ENCODE data around the gene ZNF132. TPM values are rescaled to one million over a fixed set of nuclear protein-coding genes. Genes with fewer than 3 reads are reported as not detected.
A peak's percentile ranks its signal among the peaks of the same experiment; 100 is the strongest.
"Not testable (repeated sequence)": the region's sequence is repeated elsewhere in the genome, so short reads cannot be mapped to it uniquely, and the experiment has no call there.

ZNF132 gene
- total RNA-seq, 1 experiment from 2014 or later = 1.5 TPM

DNA sequence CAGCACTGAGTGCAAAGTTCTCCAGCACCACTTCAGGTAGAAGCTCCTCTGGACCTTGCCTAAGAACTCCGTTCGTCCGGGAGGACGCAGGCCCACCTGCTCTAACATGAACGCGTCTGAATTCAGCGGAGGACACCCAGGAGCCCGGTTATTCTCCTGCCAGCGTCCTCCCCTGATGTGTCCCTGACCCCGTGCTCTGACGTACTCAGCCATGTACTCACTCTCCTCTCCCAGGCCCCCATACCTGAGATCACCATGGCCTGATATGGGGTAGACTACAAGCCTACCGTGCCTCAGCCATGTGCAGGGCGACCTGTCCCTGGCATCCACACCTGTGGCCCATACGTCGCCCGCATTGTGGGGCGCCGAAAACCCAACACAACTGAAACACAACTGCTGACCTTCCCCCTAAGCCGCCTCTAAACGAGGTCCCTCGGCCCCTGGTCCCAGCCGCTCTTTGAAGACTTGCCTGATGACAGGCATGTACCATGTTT lies 32.2 kb downstream of the ZNF132 start:
- Histone ChIP-seq H3K4me2 (peak overlapping the region; percentile 86), H3K9me3 (ENCODE audit: insufficient read depth, low read depth) (no peaks in the 10 kb centered on the region), H3K36me3 (ENCODE audit: low read depth) (no peaks in the 10 kb centered on the region), H3F3A (ENCODE audit: insufficient read depth, low read depth) (peaks cover 3% of the 10 kb centered on the region; the same call in 1 of the 2 replicates), H4K20me1 (ENCODE audit: insufficient read depth) (no peaks in the 10 kb centered on the region), H3K4me3 (peak overlapping the region; percentile 73), H2AFZ (peak overlapping the region; percentile 90), H3K4me1 (replicated peaks; ENCODE audit: insufficient read depth) (peaks cover 12% of the 10 kb centered on the region), H3K9me2 (ENCODE audit: insufficient read depth) (no peaks in the 10 kb centered on the region), H3K27ac (peak overlapping the region; percentile 9; the same call in 1 of the 2 replicates), H3K79me2 (ENCODE audit: low read depth) (peaks cover 19% of the 10 kb centered on the region; the same call in 1 of the 2 replicates), H3K27me3 (ENCODE audit: insufficient read depth, low read depth) (no peaks in the 10 kb centered on the region)
- intact Hi-C loops (cut with micrococcal nuclease; ENCODE audit: unreplicated experiment) = loop anchor here (1.0 to 5.0 kb wide), 4 partner anchors 26 to 59 kb away; partner anchors contain the start of genes ZNF324, ZNF324B, ZNF497 and ZNF837
- CTCF ChIA-PET = no interaction called here
- BruUV-seq (replicated peaks) = TSS peak; percentile 80
- POLR2A ChIA-PET (ENCODE audit: unreplicated experiment) = interaction anchor here (0.6 kb wide), 1 partner anchor 69 kb away, joined by 3 read pairs; no protein-coding TSS in a partner anchor
- TF ChIP-seq, protein P1, sequence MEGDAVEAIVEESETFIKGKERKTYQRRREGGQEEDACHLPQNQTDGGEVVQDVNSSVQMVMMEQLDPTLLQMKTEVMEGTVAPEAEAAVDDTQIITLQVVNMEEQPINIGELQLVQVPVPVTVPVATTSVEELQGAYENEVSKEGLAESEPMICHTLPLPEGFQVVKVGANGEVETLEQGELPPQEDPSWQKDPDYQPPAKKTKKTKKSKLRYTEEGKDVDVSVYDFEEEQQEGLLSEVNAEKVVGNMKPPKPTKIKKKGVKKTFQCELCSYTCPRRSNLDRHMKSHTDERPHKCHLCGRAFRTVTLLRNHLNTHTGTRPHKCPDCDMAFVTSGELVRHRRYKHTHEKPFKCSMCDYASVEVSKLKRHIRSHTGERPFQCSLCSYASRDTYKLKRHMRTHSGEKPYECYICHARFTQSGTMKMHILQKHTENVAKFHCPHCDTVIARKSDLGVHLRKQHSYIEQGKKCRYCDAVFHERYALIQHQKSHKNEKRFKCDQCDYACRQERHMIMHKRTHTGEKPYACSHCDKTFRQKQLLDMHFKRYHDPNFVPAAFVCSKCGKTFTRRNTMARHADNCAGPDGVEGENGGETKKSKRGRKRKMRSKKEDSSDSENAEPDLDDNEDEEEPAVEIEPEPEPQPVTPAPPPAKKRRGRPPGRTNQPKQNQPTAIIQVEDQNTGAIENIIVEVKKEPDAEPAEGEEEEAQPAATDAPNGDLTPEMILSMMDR (conservative IDR thresholded peaks at IDR 0.05) = no peak
- no peak for DNase-seq

DNA sequence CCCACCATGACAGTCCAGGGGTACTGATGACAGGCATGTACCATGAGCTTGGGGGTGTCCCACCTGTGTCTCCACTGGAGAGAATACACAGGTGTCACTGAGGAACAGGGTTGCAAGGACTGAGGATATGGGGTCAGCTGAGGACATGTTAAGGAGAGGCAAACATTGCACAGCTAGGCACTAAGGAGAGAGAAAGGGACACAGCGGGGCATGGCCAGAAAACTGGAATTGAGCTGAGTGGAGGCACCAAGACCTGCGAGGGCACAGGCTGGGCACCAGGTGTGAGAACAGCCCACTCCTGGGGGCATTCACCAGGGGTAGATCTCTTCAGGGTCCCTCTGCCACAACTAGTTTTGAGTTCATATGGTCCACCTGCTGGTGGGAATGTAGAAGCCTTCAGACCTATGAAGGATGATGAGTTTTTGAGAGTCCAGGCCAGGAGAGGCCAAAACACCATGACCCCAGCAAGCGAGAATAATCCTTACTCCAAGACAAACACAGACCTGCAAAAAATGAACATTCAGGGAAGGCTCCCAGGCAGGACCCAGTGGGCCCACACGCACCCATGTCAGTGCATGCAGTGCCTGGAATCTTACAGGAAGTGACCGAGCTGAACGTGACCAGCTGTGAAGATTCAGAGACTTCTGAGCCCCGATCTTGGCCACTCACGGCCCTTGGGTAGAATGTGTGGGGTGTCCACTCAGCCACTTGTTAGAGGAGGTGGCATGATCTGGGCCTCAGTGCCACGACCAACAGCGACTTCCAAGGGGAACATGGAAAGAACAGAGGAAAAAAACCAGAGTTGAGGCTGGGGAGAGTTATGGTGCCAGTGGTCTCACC lies 32.9 kb downstream of the ZNF132 start:
- no peak overlapping the region for H2AFZ ChIP-seq
- H3K79me2 ChIP-seq (ENCODE audit: low read depth) = peaks cover 25% of the 10 kb centered on the region; the same call in 1 of the 2 replicates
- peak overlapping the region; percentile 73 for H3K4me3 ChIP-seq
- peak overlapping the region; percentile 86 for H3K4me2 ChIP-seq
- H3K36me3 ChIP-seq (ENCODE audit: low read depth) = no peaks in the 10 kb centered on the region
- peaks cover 3% of the 10 kb centered on the region; the same call in 1 of the 2 replicates for H3F3A ChIP-seq (ENCODE audit: insufficient read depth, low read depth)
- ChIA-PET POLR2A (ENCODE audit: unreplicated experiment) (interaction anchor here (0.6 kb wide), 1 partner anchor 70 kb away, joined by 3 read pairs; no protein-coding TSS in a partner anchor), CTCF (no interaction called here)
- intact Hi-C loops (cut with micrococcal nuclease; ENCODE audit: unreplicated experiment) = loop anchor here (5.0 kb wide), 1 partner anchor 45 kb away; the partner anchor contains the start of gene ZNF497
- no peak overlapping the region for H3K27ac ChIP-seq
- no peaks in the 10 kb centered on the region for H4K20me1 ChIP-seq (ENCODE audit: insufficient read depth)
- no peaks in the 10 kb centered on the region for H3K9me2 ChIP-seq (ENCODE audit: insufficient read depth)
- no peaks in the 10 kb centered on the region for H3K27me3 ChIP-seq (ENCODE audit: insufficient read depth, low read depth)
- BruUV-seq (replicated peaks) = no TSS peak
- TF ChIP-seq, protein P1 (conservative IDR thresholded peaks at IDR 0.05) = peak; percentile 54
- no peak for TF ChIP-seq EZH2 (IDR thresholded peaks at IDR 0.05; ENCODE audit: low read depth)
- DNase-seq = no peak
- peaks cover 12% of the 10 kb centered on the region for H3K4me1 ChIP-seq (replicated peaks; ENCODE audit: insufficient read depth)
- H3K9me3 ChIP-seq (ENCODE audit: insufficient read depth, low read depth) = no peaks in the 10 kb centered on the region

DNA sequence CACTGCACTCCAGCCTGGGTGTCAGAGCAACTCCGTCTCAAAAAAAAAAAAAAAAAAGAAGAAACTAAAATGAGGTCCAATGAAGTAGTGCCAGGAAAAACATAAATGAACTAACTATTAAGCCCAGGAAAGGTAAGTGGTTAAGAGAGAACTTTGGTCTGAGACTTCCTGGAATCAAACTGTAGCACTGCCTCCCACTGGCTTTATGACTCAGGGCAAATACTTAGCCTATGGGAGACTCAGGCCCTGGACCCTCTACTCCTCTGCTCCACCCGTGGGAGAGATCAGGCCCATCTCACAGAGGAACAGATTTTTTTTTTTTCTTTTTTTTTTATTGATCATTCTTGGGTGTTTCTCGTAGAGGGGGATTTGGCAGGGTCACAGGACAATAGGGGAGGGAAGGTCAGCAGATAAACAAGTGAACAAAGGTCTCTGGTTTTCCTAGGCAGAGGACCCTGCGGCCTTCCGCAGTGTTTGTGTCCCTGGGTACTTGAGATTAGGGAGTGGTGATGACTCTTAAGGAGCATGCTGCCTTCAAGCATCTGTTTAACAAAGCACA lies 36.0 kb downstream of the ZNF132 start:
- DNase-seq; H3K27me3 ChIP-seq (ENCODE audit: insufficient read depth, low read depth); H3K9me3 ChIP-seq (ENCODE audit: insufficient read depth, low read depth); BruUV-seq (replicated peaks); H3K4me3 ChIP-seq; H4K20me1 ChIP-seq (ENCODE audit: insufficient read depth); intact Hi-C loops (cut with micrococcal nuclease; ENCODE audit: unreplicated experiment); H3F3A ChIP-seq (ENCODE audit: insufficient read depth, low read depth); H2AFZ ChIP-seq; POLR2A ChIA-PET (ENCODE audit: unreplicated experiment); H3K27ac ChIP-seq; H3K36me3 ChIP-seq (ENCODE audit: low read depth); CTCF ChIA-PET; H3K9me2 ChIP-seq (ENCODE audit: insufficient read depth); H3K4me2 ChIP-seq: not testable (repeated sequence)
- peaks cover 11% of the 10 kb centered on the region for H3K4me1 ChIP-seq (replicated peaks; ENCODE audit: insufficient read depth)
- peaks cover 23% of the 10 kb centered on the region; the same call in 1 of the 2 replicates for H3K79me2 ChIP-seq (ENCODE audit: low read depth)
